ENCODE measurements around the gene ERCC1. TPM values are rescaled to one million over a fixed set of nuclear protein-coding genes. Genes with fewer than 3 reads are reported as not detected.
A peak's percentile ranks its signal among the peaks of the same experiment; 100 is the strongest.

Gene ERCC1
- total and polyA plus RNA-seq, 2 of the 13 experiments (the other 11 are each of a cell fraction or from before 2014, with no cell fraction given), result 40.0 to 66.4 TPM

DNA sequence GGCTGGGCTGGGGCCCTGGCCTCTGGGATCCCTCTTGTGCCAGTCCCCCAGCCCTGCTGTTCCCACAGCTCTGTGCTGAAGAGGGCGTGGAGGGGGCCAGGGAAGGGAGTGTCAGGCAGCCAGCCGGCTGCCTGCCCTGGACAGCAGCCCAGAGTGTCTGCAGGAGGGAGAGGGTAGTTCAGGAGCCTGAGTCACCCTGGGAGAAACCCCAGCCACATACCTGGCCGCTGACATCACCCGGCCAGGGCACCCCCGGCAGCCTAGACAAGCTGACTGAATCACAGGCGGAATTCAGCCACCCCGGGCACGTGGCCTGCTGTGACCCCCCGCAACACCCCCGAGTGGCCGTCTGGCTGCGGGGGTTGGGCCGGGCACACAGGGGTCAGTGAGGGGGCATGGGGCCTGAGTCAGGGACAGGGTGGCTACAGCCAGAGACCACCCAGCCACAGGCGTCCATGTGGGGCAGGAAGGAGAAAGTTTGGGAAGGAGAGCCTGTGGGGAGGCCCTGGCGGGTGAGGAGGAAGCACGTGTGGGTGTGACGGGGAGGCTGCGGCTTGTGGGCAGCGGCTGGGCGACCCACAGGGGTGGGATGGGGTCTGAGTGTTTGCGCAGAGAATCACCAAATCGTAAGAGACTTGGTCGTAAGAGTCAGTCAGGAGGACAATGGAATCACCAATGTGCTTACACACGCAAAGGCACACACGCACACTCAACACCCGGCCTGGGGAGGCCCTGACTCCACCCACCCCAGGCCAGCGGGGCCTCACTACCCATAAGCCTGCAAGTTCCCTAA, 32.2 kb upstream of the ERCC1 start (continued):
- TF ChIP-seq, protein P1, sequence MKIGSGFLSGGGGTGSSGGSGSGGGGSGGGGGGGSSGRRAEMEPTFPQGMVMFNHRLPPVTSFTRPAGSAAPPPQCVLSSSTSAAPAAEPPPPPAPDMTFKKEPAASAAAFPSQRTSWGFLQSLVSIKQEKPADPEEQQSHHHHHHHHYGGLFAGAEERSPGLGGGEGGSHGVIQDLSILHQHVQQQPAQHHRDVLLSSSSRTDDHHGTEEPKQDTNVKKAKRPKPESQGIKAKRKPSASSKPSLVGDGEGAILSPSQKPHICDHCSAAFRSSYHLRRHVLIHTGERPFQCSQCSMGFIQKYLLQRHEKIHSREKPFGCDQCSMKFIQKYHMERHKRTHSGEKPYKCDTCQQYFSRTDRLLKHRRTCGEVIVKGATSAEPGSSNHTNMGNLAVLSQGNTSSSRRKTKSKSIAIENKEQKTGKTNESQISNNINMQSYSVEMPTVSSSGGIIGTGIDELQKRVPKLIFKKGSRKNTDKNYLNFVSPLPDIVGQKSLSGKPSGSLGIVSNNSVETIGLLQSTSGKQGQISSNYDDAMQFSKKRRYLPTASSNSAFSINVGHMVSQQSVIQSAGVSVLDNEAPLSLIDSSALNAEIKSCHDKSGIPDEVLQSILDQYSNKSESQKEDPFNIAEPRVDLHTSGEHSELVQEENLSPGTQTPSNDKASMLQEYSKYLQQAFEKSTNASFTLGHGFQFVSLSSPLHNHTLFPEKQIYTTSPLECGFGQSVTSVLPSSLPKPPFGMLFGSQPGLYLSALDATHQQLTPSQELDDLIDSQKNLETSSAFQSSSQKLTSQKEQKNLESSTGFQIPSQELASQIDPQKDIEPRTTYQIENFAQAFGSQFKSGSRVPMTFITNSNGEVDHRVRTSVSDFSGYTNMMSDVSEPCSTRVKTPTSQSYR (CRISPR knock-in tag; IDR thresholded peaks at IDR 0.05; ENCODE audit: borderline replicate concordance), result peak; percentile 60; the same call in 1 of the 2 replicates
- TF ChIP-seq, protein P2, sequence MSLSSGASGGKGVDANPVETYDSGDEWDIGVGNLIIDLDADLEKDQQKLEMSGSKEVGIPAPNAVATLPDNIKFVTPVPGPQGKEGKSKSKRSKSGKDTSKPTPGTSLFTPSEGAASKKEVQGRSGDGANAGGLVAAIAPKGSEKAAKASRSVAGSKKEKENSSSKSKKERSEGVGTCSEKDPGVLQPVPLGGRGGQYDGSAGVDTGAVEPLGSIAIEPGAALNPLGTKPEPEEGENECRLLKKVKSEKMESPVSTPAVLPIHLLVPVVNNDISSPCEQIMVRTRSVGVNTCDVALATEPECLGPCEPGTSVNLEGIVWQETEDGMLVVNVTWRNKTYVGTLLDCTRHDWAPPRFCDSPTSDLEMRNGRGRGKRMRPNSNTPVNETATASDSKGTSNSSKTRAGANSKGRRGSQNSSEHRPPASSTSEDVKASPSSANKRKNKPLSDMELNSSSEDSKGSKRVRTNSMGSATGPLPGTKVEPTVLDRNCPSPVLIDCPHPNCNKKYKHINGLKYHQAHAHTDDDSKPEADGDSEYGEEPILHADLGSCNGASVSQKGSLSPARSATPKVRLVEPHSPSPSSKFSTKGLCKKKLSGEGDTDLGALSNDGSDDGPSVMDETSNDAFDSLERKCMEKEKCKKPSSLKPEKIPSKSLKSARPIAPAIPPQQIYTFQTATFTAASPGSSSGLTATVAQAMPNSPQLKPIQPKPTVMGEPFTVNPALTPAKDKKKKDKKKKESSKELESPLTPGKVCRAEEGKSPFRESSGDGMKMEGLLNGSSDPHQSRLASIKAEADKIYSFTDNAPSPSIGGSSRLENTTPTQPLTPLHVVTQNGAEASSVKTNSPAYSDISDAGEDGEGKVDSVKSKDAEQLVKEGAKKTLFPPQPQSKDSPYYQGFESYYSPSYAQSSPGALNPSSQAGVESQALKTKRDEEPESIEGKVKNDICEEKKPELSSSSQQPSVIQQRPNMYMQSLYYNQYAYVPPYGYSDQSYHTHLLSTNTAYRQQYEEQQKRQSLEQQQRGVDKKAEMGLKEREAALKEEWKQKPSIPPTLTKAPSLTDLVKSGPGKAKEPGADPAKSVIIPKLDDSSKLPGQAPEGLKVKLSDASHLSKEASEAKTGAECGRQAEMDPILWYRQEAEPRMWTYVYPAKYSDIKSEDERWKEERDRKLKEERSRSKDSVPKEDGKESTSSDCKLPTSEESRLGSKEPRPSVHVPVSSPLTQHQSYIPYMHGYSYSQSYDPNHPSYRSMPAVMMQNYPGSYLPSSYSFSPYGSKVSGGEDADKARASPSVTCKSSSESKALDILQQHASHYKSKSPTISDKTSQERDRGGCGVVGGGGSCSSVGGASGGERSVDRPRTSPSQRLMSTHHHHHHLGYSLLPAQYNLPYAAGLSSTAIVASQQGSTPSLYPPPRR (CRISPR knock-in tag; IDR thresholded peaks at IDR 0.05; ENCODE audit: borderline replicate concordance), result peak; percentile 49; the same call in 1 of the 2 replicates
- no peak for TF ChIP-seq GABPA (IDR thresholded peaks at IDR 0.05; ENCODE audit: low read depth, low read length)
- TF ChIP-seq GABPA (CRISPR knock-in tag; IDR thresholded peaks at IDR 0.05; ENCODE audit: low read depth), result 0 out of 2 replicates have a peak, but pooled peaks have one; percentile 8
- peak; percentile 66; the same call in 1 of the 2 replicates for TF ChIP-seq ETV5 (CRISPR knock-in tag; IDR thresholded peaks at IDR 0.05; ENCODE audit: borderline replicate concordance)
- peak; percentile 72 for TF ChIP-seq HDAC2 (CRISPR knock-in tag; IDR thresholded peaks at IDR 0.05)
- peak; percentile 99 for TF ChIP-seq TEAD3 (CRISPR knock-in tag; optimal IDR thresholded peaks at IDR 0.05; ENCODE audit: borderline replicate concordance)
- TF ChIP-seq RAD21 (CRISPR knock-in tag; IDR thresholded peaks at IDR 0.05), result no peak
- TF ChIP-seq FOXK1 (CRISPR knock-in tag; IDR thresholded peaks at IDR 0.05; ENCODE audit: borderline replicate concordance, low read depth), result peak; percentile 76
- peak; percentile 53; the same call in 1 of the 2 replicates for TF ChIP-seq ZMYM3 (CRISPR knock-in tag; IDR thresholded peaks at IDR 0.05)
- TF ChIP-seq, protein P3, sequence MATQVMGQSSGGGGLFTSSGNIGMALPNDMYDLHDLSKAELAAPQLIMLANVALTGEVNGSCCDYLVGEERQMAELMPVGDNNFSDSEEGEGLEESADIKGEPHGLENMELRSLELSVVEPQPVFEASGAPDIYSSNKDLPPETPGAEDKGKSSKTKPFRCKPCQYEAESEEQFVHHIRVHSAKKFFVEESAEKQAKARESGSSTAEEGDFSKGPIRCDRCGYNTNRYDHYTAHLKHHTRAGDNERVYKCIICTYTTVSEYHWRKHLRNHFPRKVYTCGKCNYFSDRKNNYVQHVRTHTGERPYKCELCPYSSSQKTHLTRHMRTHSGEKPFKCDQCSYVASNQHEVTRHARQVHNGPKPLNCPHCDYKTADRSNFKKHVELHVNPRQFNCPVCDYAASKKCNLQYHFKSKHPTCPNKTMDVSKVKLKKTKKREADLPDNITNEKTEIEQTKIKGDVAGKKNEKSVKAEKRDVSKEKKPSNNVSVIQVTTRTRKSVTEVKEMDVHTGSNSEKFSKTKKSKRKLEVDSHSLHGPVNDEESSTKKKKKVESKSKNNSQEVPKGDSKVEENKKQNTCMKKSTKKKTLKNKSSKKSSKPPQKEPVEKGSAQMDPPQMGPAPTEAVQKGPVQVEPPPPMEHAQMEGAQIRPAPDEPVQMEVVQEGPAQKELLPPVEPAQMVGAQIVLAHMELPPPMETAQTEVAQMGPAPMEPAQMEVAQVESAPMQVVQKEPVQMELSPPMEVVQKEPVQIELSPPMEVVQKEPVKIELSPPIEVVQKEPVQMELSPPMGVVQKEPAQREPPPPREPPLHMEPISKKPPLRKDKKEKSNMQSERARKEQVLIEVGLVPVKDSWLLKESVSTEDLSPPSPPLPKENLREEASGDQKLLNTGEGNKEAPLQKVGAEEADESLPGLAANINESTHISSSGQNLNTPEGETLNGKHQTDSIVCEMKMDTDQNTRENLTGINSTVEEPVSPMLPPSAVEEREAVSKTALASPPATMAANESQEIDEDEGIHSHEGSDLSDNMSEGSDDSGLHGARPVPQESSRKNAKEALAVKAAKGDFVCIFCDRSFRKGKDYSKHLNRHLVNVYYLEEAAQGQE (IDR thresholded peaks at IDR 0.05; ENCODE audit: borderline replicate concordance in 1 of 2, low read depth in 1 of 2, low read length in 2 of 2), result peak in 1 of 2 experiments; percentile 78; a peak in 3 of 4 replicates
- TF ChIP-seq FOSL2 (CRISPR knock-in tag; IDR thresholded peaks at IDR 0.05), result peak; percentile 99
- TF ChIP-seq ZKSCAN1 (IDR thresholded peaks at IDR 0.05; ENCODE audit: low read length), result no peak
- TF ChIP-seq ZNF431 (CRISPR knock-in tag; IDR thresholded peaks at IDR 0.05; ENCODE audit: borderline replicate concordance, low read depth), result 0 out of 2 replicates have a peak, but pooled peaks have one; percentile 59
- TF ChIP-seq, protein P4, sequence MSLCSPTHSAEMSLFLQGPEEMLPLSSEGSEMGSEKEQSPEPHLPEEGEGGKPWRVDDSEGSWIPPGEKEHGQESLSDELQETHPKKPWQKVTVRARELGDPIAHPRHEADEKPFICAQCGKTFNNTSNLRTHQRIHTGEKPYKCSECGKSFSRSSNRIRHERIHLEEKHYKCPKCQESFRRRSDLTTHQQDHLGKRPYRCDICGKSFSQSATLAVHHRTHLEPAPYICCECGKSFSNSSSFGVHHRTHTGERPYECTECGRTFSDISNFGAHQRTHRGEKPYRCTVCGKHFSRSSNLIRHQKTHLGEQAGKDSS (CRISPR knock-in tag; IDR thresholded peaks at IDR 0.05; ENCODE audit: borderline replicate concordance, low read depth), result peak; percentile 72
- TF ChIP-seq, protein P5, sequence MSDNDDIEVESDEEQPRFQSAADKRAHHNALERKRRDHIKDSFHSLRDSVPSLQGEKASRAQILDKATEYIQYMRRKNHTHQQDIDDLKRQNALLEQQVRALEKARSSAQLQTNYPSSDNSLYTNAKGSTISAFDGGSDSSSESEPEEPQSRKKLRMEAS (IDR thresholded peaks at IDR 0.05), result peak; percentile 88
